Measurements from ENCODE around the gene MEAK7.
A peak's percentile ranks its signal among the peaks of the same experiment; 100 is the strongest.

Gene MEAK7

DNA sequence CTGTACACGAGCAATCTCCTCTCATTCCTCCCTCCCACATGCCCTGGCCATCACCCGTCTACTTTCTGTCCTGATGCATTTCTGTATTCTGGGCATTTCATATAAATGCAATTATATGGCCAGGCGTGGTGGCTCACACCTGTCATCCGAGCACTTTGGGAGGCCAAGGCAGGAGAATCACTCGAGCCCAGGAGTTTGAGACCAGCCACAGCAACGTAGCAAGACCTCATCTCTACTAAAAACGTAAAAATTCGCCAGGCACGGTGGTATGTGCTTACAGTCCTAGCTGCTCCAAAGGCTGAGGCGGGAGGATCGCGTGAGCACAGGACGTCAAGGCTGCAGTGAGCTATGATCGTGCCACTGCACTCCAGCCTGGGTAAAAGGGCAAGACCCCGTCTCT, 4.8 kb downstream of the MEAK7 start:
- DNase-seq: no peak
- in situ Hi-C loops (cut with MboI; ENCODE audit: low pct_unique_long_range_greater_than_20kb, low sequenced_read_pairs): loop anchor here (25.0 kb wide), 3 partner anchors 213 to 537 kb away; partner anchors contain the start of genes NECAB2 and OSGIN1

DNA sequence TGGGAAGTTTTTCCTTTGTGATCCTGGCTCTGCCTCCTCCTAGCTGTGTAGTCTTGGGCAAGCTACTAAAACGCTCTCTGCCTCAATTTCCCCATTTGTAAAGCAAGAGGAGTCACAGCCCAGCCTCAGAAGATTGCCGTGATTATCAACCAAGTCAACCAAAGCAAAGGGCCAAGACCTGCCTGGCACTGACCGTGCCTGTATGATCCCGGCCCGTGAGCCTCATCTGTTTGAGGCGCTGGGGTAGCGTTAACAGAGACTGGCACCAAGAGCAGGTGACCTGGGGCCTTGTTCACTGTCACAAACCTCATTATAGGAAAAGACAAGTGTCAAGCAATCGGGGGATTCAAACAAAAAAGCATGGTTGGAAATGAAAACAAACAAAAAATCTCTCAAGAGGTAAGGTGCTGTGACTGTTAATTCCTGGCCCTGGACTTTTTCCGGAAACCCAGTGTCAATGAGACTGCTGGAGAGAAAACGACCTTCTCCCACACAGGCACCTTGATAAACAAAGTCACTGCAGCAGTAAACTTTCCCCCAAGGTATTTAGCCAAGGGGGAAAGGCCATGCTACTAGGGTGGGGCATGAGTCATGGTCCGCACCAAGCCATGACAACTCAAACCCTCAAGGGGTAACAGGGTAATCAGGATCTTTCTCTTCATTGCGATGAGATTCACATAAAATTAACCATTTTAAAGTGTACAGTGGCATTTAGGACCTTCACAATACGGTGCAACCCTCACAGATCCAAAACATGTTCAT, 5.4 kb downstream of the MEAK7 start:
- in situ Hi-C loops (cut with MboI; ENCODE audit: low pct_unique_long_range_greater_than_20kb, low sequenced_read_pairs): loop anchor here (25.0 kb wide), 1 partner anchor 537 kb away; the partner anchor contains the start of genes NECAB2 and OSGIN1
- DNase-seq: no peak

- no peak for DNase-seq
- in situ Hi-C loops (cut with MboI; ENCODE audit: low pct_unique_long_range_greater_than_20kb, low sequenced_read_pairs): loop anchor here (25.0 kb wide), 1 partner anchor 536 kb away; the partner anchor contains the start of genes NECAB2 and OSGIN1
These were observed 6.2 kb downstream of the MEAK7 start for GRCh38 chr16:84498223-84498610.

DNA sequence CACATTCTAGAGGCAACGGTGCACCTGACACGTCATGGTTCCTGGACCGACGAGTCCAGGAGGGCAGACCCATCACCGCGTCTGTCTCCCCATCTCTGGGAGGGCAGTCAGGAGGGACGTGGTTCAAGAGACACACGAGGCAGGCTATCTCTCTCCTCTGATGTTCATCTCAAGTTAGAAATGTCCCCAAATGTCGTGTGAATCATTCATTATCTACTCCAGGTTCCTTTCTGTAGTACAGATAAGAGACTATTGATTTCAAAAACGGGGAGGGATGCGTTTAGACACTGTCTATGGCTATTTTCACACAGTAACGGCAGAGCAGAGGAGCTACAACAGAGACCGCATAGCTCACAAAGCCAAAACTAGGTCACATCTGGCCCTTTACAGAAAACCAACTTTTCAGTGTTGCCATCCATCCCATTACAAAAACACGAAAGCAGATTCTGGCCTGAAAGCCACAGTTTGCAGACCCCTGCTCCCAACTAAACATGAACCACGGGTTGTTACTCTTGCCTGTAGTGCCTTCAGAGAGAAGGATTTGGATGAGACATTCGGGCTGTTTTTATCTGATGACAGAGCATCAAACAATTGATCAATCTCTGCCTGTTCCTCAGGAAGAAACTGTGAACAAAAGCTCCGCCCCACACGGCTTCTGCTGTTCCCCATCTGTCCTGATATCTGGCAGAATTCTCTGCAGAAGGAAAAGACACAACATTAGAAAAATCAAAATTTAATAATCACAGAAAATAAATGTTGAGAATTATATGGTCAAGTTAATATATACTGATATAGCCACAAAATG, 6.8 kb downstream of the MEAK7 start:
- DNase-seq: no peak
- in situ Hi-C loops (cut with MboI; ENCODE audit: low pct_unique_long_range_greater_than_20kb, low sequenced_read_pairs): loop anchor here (25.0 kb wide), 1 partner anchor 535 kb away; the partner anchor contains the start of genes NECAB2 and OSGIN1

DNA sequence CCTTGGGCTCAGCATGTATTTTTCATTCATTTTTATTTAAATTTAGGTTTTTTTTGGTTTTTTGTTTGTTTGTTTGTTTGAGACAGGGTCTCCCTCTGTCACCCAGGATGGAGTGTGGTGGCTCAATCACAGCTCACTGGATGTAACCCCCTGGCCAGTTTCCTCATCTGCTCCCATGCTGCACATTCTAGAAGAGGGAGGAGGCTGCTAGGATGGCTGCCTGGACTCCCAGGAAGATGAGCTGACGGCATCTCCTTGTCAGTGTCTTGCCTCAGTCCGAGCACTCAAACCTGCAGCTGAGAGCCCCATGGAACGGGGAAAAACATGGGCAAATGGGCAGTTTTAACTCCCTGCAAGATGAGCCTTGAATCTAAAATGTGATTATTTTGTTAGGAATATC, 7.5 kb downstream of the MEAK7 start:
- in situ Hi-C loops (cut with MboI; ENCODE audit: low pct_unique_long_range_greater_than_20kb, low sequenced_read_pairs): loop anchor here (25.0 kb wide), 1 partner anchor 535 kb away; the partner anchor contains the start of genes NECAB2 and OSGIN1
- no peak for DNase-seq

DNA sequence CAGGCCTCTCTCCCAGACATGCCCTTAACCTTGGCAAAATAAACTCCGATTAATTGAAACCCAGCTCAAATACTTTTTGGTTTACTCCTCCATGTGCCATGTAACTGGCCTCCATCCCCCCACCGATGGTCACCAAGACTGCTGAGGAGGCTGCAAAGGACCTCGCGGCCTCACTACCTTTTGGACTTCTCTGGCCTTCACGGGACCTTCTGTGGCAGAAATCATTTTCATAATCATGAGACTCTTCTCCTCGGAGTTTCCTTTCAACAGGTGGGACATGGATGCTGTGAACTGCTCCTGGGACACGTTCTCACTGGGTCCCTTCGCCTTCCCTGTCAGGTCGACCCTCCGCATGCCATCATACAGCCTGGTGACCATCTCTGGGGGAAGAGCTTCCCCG, 9.0 kb downstream of the MEAK7 start:
- no peak for DNase-seq
- in situ Hi-C loops (cut with MboI; ENCODE audit: low pct_unique_long_range_greater_than_20kb, low sequenced_read_pairs): loop anchor here (25.0 kb wide), 1 partner anchor 533 kb away; the partner anchor contains the start of genes NECAB2 and OSGIN1

- in situ Hi-C loops (cut with MboI; ENCODE audit: low pct_unique_long_range_greater_than_20kb, low sequenced_read_pairs): loop anchor here (25.0 kb wide), 1 partner anchor 527 kb away; the partner anchor contains the start of genes NECAB2 and OSGIN1
These were observed 15.3 kb downstream of the MEAK7 start for GRCh38 chr16:84489131-84489530.

GRCh38 chr16:84487358-84487757, 17.1 kb downstream of the MEAK7 start:
- no peak for DNase-seq
- in situ Hi-C loops (cut with MboI; ENCODE audit: low pct_unique_long_range_greater_than_20kb, low sequenced_read_pairs): loop anchor here (25.0 kb wide), 1 partner anchor 525 kb away; the partner anchor contains the start of genes NECAB2 and OSGIN1

More at GRCh38 chr16:84489131-84489530, 15.3 kb downstream of the MEAK7 start:
- no peak for DNase-seq

GRCh38 chr16:84486551-84487235, 17.8 kb downstream of the MEAK7 start:
- no peak for DNase-seq
- in situ Hi-C loops (cut with MboI; ENCODE audit: low pct_unique_long_range_greater_than_20kb, low sequenced_read_pairs): loop anchor here (25.0 kb wide), 1 partner anchor 524 kb away; the partner anchor contains the start of genes NECAB2 and OSGIN1

DNA sequence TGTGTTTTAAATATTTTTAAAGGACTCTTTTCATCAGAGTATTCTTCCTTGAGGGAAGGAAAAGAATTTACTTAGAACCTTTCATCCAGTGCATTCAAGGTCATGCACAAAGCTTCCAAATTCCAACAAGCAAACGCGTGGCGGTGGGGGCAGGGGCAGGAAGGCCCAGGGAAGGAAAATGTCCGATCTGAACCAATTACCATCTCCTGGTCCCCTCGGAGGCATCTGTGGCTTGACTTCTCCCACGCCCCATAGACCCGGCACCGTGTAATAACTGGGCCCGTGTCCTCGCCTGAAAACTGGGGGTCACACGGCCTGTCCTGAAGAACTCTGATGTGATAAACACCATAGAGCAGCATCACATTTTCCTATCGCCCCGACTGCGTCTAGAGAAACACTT, 18.3 kb downstream of the MEAK7 start:
- DNase-seq: no peak
- in situ Hi-C loops (cut with MboI; ENCODE audit: low pct_unique_long_range_greater_than_20kb, low sequenced_read_pairs): loop anchor here (25.0 kb wide), 1 partner anchor 524 kb away; the partner anchor contains the start of genes NECAB2 and OSGIN1

DNA sequence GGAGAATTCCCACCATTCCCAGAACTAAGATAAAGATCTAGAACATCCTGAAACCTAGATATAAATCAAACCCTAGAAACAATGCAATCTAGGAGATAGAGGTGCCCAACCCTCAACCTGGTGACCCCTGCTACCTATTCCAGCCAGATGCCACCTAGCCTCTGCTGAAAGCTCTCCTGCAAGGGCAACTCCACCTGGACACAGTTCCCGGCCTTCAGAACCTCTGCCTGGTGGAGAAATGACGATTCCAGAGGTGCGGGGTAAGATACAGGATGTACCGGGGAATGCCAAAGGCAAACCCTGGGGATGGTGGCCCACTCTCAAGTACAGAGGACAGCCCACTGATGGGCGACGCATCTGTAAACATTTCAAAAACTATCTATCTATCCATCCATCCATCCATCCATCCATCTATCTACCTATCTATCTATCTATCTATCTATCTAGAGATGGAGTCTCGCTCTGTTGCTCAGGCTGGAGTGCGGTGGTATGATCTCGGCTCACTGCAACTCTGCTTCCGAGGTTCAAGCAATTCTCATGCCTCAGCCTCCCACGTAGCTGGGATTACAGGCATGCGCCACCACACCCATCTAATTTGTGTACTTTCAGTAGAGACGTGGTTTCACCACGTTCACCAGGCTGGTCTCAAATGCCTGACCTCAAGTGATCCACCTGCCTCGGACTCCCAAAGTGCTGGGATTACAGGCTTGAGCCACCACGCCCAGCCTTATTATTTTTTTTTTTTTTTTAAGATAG, 19.0 kb downstream of the MEAK7 start:
- in situ Hi-C loops (cut with MboI; ENCODE audit: low pct_unique_long_range_greater_than_20kb, low sequenced_read_pairs): loop anchor here (25.0 kb wide), 1 partner anchor 523 kb away; the partner anchor contains the start of genes NECAB2 and OSGIN1
- no peak for DNase-seq

GRCh38 chr16:84484579-84485254, 19.7 kb downstream of the MEAK7 start:
- peak; percentile 45 for DNase-seq
- in situ Hi-C loops (cut with MboI; ENCODE audit: low pct_unique_long_range_greater_than_20kb, low sequenced_read_pairs): loop anchor here (25.0 kb wide), 1 partner anchor 522 kb away; the partner anchor contains the start of genes NECAB2 and OSGIN1

DNA sequence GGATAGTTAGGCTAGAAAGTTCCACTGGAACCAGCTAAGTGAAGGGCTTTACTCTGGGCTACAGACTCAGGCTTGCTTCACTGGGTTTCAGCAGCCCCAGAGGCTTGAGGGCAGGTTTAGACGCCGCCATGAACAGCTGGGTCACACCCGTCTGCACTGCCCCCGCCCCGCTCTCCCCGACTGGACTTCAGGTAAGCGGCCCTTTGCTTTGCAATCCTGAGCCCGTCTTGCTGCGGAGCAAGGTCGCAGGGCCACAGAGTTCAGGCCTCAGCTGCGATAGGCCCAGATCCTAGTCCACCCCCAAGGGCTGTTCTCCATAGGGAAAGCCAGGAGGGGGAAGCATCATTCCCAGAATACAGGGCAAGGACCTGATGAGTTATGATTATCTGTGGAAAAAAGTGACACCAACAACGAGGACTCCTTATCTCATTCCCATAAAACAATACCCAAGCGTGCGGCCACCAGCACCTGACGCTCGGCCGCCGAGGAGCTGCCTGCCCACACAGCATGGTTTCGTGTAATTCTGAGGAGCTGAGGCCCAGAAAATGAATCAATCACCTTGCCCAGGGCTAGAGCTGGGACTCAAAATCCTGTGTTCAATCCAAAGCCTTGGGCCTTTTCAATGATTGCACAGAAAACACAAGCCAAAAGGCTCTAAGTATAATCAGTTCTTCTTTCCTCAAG, 20.4 kb downstream of the MEAK7 start:
- in situ Hi-C loops (cut with MboI; ENCODE audit: low pct_unique_long_range_greater_than_20kb, low sequenced_read_pairs): loop anchor here (25.0 kb wide), 1 partner anchor 522 kb away; the partner anchor contains the start of genes NECAB2 and OSGIN1
- DNase-seq: no peak

GRCh38 chr16:84482951-84483881, 21.2 kb downstream of the MEAK7 start:
- in situ Hi-C loops (cut with MboI; ENCODE audit: low pct_unique_long_range_greater_than_20kb, low sequenced_read_pairs): loop anchor here (25.0 kb wide), 1 partner anchor 521 kb away; the partner anchor contains the start of genes NECAB2 and OSGIN1
- no peak for DNase-seq

GRCh38 chr16:84482001-84482891, 22.2 kb downstream of the MEAK7 start:
- no peak for DNase-seq
- in situ Hi-C loops (cut with MboI; ENCODE audit: low pct_unique_long_range_greater_than_20kb, low sequenced_read_pairs): loop anchor here (25.0 kb wide), 1 partner anchor 520 kb away; the partner anchor contains the start of genes NECAB2 and OSGIN1
